SK-N-SH (cell line): ENCODE results near the gene MALRD1. TPM values are rescaled to one million over a fixed set of nuclear protein-coding genes. Genes with fewer than 3 reads are reported as not detected.

Source experiments
- CTCF ChIA-PET: fragments of 300-600, 350-600 bp; formaldehyde crosslinking; extraction: SDS; loops from one replicate; lab custom pipeline; 2021; lab: Yijun Ruan, JAX
- POLR2A ChIA-PET: fragments of 350-600 bp; sonication (Branson Sonifier 250); formaldehyde crosslinking; extraction: SDS; loops from one replicate; lab custom pipeline; 2020; ENCODE audit warnings: antibody characterized with exemption, inconsistent platforms; lab: Yijun Ruan, JAX
- DNase-seq: peaks from one replicate; pipeline ENCODE4 v3.0.0; 2012
- H2AFZ ChIP-seq: fragments of 200-600 bp; sonication (generic); 2 replicates; pipeline ENCODE4 v1.8.1; 2016; ENCODE audit warnings: antibody characterized with exemption, mild to moderate bottlenecking, low read depth
- H3F3A ChIP-seq: fragments of 200-600 bp; sonication (generic); replicated peaks from 2 replicates; pipeline ENCODE3; 2016; ENCODE audit warnings: antibody characterized with exemption, mild to moderate bottlenecking; ENCODE audit not compliant: insufficient read depth
- H3K27ac ChIP-seq, 2 experiments: fragments of 200-500 bp in 1 of 2; fragments of 200-600 bp in 1 of 2; sonication (Bioruptor generic) in 1 of 2; sonication (generic), shearing (Covaris generic) in 1 of 2; 2 replicates each; pipeline versions ENCODE4 v1.5.1 to v1.6.1; 2014 to 2016; ENCODE audit warnings: low read depth in 2 of 2, inconsistent platforms in 1 of 2, low read length in 1 of 2, mild to moderate bottlenecking in 1 of 2, mixed read lengths in 1 of 2
- H3K27me3 ChIP-seq: fragments of 200-600 bp; sonication (generic), shearing (Covaris generic); 2 replicates; pipeline ENCODE4 v1.6.1; 2016; ENCODE audit warnings: mixed run types; ENCODE audit not compliant: insufficient read depth
- H3K36me3 ChIP-seq, 2 experiments: fragments of 200-500 bp in 1 of 2; fragments of 200-600 bp in 1 of 2; sonication (Bioruptor generic) in 1 of 2; sonication (generic) in 1 of 2; replicated peaks in 1 of 2; 2 replicates each; pipeline versions ENCODE3 to v1.5.1; 2014 to 2016; ENCODE audit warnings: low read length in 1 of 2, mild to moderate bottlenecking in 1 of 2; ENCODE audit not compliant: insufficient read depth in 2 of 2, control insufficient read depth in 1 of 2
- H3K4me1 ChIP-seq, 2 experiments: fragments of 200-500 bp in 1 of 2; fragments of 200-600 bp in 1 of 2; sonication (Bioruptor generic) in 1 of 2; sonication (generic), shearing (Covaris generic) in 1 of 2; 2 replicates each; pipeline versions ENCODE4 v1.5.1 to v1.6.1; 2014 to 2016; ENCODE audit warnings: low read depth in 1 of 2, low read length in 1 of 2, mixed run types in 1 of 2; ENCODE audit not compliant: insufficient read depth in 2 of 2, control insufficient read depth in 1 of 2
- H3K4me2 ChIP-seq: fragments of 200-600 bp; sonication (generic), shearing (Covaris generic); 2 replicates; pipeline ENCODE4 v1.6.1; 2017; ENCODE audit warnings: mixed run types
- H3K4me3 ChIP-seq, 2 experiments: fragments of 200-500 bp in 1 of 2; fragments of 200-600 bp in 1 of 2; sonication (Bioruptor generic) in 1 of 2; sonication (generic), shearing (Covaris generic) in 1 of 2; 2 replicates each; pipeline versions ENCODE4 v1.5.1 to v1.8.1; 2014 to 2016; ENCODE audit warnings: low read depth in 2 of 2, inconsistent platforms in 1 of 2, low read length in 1 of 2, mild to moderate bottlenecking in 1 of 2, mixed read lengths in 1 of 2, moderate library complexity in 1 of 2
- H3K79me2 ChIP-seq: fragments of 200-600 bp; sonication (generic); 2 replicates; pipeline ENCODE4 v1.8.1; 2017; ENCODE audit warnings: mild to moderate bottlenecking; ENCODE audit not compliant: insufficient read depth
- H3K9ac ChIP-seq: fragments of 200-600 bp; sonication (generic); 2 replicates; pipeline ENCODE4 v1.6.1; 2017; ENCODE audit warnings: mixed run types
- H3K9me2 ChIP-seq: fragments of 200-600 bp; sonication (generic); 2 replicates; pipeline ENCODE4 v1.6.1; 2017; ENCODE audit warnings: mixed run types
- H3K9me3 ChIP-seq: fragments of 200-600 bp; sonication (generic); 2 replicates; pipeline ENCODE4 v1.6.1; 2017; ENCODE audit warnings: mixed run types, mild to moderate bottlenecking, moderate library complexity
- H4K20me1 ChIP-seq: fragments of 200-600 bp; sonication (generic); 2 replicates; pipeline ENCODE4 v1.6.1; 2017; ENCODE audit warnings: mild to moderate bottlenecking, mixed run types; ENCODE audit not compliant: insufficient read depth
- CHD2 ChIP-seq: fragments of 150-350 bp; IDR thresholded peaks from 2 replicates; pipeline ENCODE4 v1.6.1; 2018; ENCODE audit warnings: low read length; ENCODE audit not compliant: partially characterized antibody
- CTCF ChIP-seq: fragments of 200-600 bp; sonication (generic); IDR thresholded peaks from 2 replicates; pipeline ENCODE4 v1.6.1; 2017; ENCODE audit warnings: antibody characterized with exemption, mild to moderate bottlenecking, moderate library complexity
- EP300 ChIP-seq, 2 experiments: IDR thresholded peaks; 2 replicates each; pipeline versions ENCODE4 v1.4.0 to v1.6.1; 2012; ENCODE audit warnings: borderline replicate concordance in 1 of 2, low read depth in 1 of 2, low read length in 1 of 2
- EZH2phosphoT487 ChIP-seq: fragments of 200-600 bp; sonication (generic); IDR thresholded peaks from 2 replicates; pipeline ENCODE4 v1.6.1; 2017; ENCODE audit warnings: low read depth, mixed run types, mild to moderate bottlenecking, antibody characterized with exemption, moderate library complexity, borderline replicate concordance
- FOSL2 ChIP-seq: IDR thresholded peaks from 2 replicates; pipeline ENCODE4 v1.4.0; 2012; ENCODE audit warnings: low read depth, mild to moderate bottlenecking, moderate library complexity, borderline replicate concordance
- FOXJ3 ChIP-seq: sonication (generic); formaldehyde crosslinking; IDR thresholded peaks from 2 replicates; pipeline ENCODE4 v1.5.1; 2020; ENCODE audit warnings: mild to moderate bottlenecking, missing genetic modification reagents
- FOXM1 ChIP-seq: IDR thresholded peaks from 2 replicates; pipeline ENCODE4 v1.4.0; 2012; ENCODE audit warnings: low read depth, mild to moderate bottlenecking
- GATA2 ChIP-seq: sonication (generic); formaldehyde crosslinking; IDR thresholded peaks from 2 replicates; pipeline ENCODE4 v1.5.0; 2020; ENCODE audit warnings: mild to moderate bottlenecking, missing genetic modification reagents
- MAX ChIP-seq: IDR thresholded peaks from 2 replicates; pipeline ENCODE4 v1.4.0; 2012; ENCODE audit warnings: low read depth
- MXI1 ChIP-seq: IDR thresholded peaks from 2 replicates; pipeline ENCODE4 v1.6.1; 2012; ENCODE audit warnings: mild to moderate bottlenecking, low read depth, low read length, improper control_type of control experiment
- RAD21 ChIP-seq: IDR thresholded peaks from 2 replicates; pipeline ENCODE4 v1.6.1; 2012; ENCODE audit warnings: mild to moderate bottlenecking, low read length
- RCOR1 ChIP-seq: fragments of 150-350 bp; IDR thresholded peaks from 2 replicates; pipeline ENCODE4 v1.6.1; 2017; ENCODE audit warnings: antibody characterized with exemption, low read length
- RFX5 ChIP-seq: IDR thresholded peaks from 2 replicates; pipeline ENCODE4 v1.6.1; 2012; ENCODE audit warnings: mild to moderate bottlenecking, improper control_type of control experiment, low read length
- SMC3 ChIP-seq: IDR thresholded peaks from 2 replicates; pipeline ENCODE4 v1.6.1; 2012; ENCODE audit warnings: low read depth, low read length, improper control_type of control experiment
- TCF12 ChIP-seq: IDR thresholded peaks from 2 replicates; pipeline ENCODE4 v1.4.0; 2012
- USF1 ChIP-seq: IDR thresholded peaks from 2 replicates; pipeline ENCODE4 v1.4.0; 2012; ENCODE audit warnings: low read depth, borderline replicate concordance
- ZBTB33 ChIP-seq: IDR thresholded peaks from 2 replicates; pipeline ENCODE4 v1.4.0; 2012; ENCODE audit warnings: low read depth, borderline replicate concordance
- WGBS: methylation state at CpG from one replicate; pipeline ENCODE4 v1.1.6; 2017; ENCODE audit warnings: low lambda C conversion rate; 5-methylcytosine and 5-hydroxymethylcytosine counted together
- polyA plus RNA-seq, 3 experiments: library from polyadenylated mRNA; depleted of rRNA; stranded (reverse); fragments of >200 nt; gene quantifications; 2 replicates each; pipeline ENCODE4 v1.2.3, GENCODE V29; 2012

MALRD1 gene
- polyA plus RNA-seq, 1 of the 3 experiments (the other 2 are of a cell fraction), result not detected

- H3K4me2 ChIP-seq, result no peak overlapping the region
- no peak overlapping the region for H3K4me3 ChIP-seq
- no peaks in the 10 kb centered on the region for H4K20me1 ChIP-seq
- no peaks in the 10 kb centered on the region for H3F3A ChIP-seq
- H3K9ac ChIP-seq, result no peak overlapping the region
- H2AFZ ChIP-seq, result no peak overlapping the region
- H3K27me3 ChIP-seq, result no peaks in the 10 kb centered on the region
- no peaks in the 10 kb centered on the region for H3K79me2 ChIP-seq
- ChIA-PET POLR2A (no interaction called here), CTCF (interaction anchor here (1.1 kb wide), 1 partner anchor 9 kb away, joined by 4 read pairs; no protein-coding TSS in a partner anchor)
- H3K36me3 ChIP-seq, result no peaks in the 10 kb centered on the region
- no peaks in the 10 kb centered on the region for H3K9me3 ChIP-seq
- H3K9me2 ChIP-seq, result no peaks in the 10 kb centered on the region
- H3K4me1 ChIP-seq, result no peaks in the 10 kb centered on the region
- DNase-seq, result no peak
- no peak for TF ChIP-seq FOXM1
- no peak for TF ChIP-seq RCOR1
- TF ChIP-seq EZH2phosphoT487, result no peak
- TF ChIP-seq, all 33 proteins: peak for 0
- no peak overlapping the region for H3K27ac ChIP-seq
Measured at GRCh38 chr10:19332304-19332703, 283.7 kb downstream of the MALRD1 start.

- Histone ChIP-seq H3K36me3 (no peaks in the 10 kb centered on the region), H3K9ac (no peak overlapping the region), H3K9me3 (no peaks in the 10 kb centered on the region), H4K20me1 (no peaks in the 10 kb centered on the region), H3K4me3 (no peak overlapping the region), H2AFZ (no peak overlapping the region), H3F3A (no peaks in the 10 kb centered on the region), H3K4me2 (no peak overlapping the region), H3K27me3 (no peaks in the 10 kb centered on the region), H3K9me2 (no peaks in the 10 kb centered on the region), H3K79me2 (no peaks in the 10 kb centered on the region), H3K27ac (no peak overlapping the region), H3K4me1 (no peaks in the 10 kb centered on the region)
- TF ChIP-seq TCF12, result no peak
- no peak for TF ChIP-seq GATA2 (CRISPR knock-in tag)
- no peak for TF ChIP-seq FOXM1
- no peak for TF ChIP-seq RFX5
- TF ChIP-seq FOXJ3 (CRISPR knock-in tag), result no peak
- no peak for DNase-seq
- ChIA-PET POLR2A (no interaction called here), CTCF (no interaction called here)
- WGBS, result 66% methylated on average over 2 of the region's 2 CpGs
Measured at GRCh38 chr10:19333631-19334030, 285.0 kb downstream of the MALRD1 start.

GRCh38 chr10:19347621-19348020, 299.0 kb downstream of the MALRD1 start:
- Histone ChIP-seq H2AFZ (no peak overlapping the region), H3K27me3 (no peaks in the 10 kb centered on the region), H3K4me3 (no peak overlapping the region), H3K36me3 (no peaks in the 10 kb centered on the region), H3K9ac (no peak overlapping the region), H3F3A (no peaks in the 10 kb centered on the region), H3K4me2 (no peak overlapping the region), H3K9me2 (no peaks in the 10 kb centered on the region; the same call in 1 of the 2 replicates), H3K9me3 (no peaks in the 10 kb centered on the region), H3K79me2 (no peaks in the 10 kb centered on the region), H3K27ac (no peak overlapping the region), H4K20me1 (no peaks in the 10 kb centered on the region), H3K4me1 (no peaks in the 10 kb centered on the region)
- ChIA-PET POLR2A (no interaction called here), CTCF (interaction anchor here (0.6 to 1.6 kb wide), 9 partner anchors 8 to 658 kb away, joined by 3 to 8 read pairs (median 3); no protein-coding TSS in a partner anchor)
- DNase-seq, result peak; percentile 2
- WGBS, result 28% methylated on average over 2 of the region's 2 CpGs
- TF ChIP-seq TCF12 (no peak), RFX5 (no peak), EP300 (IDR thresholded peaks at IDR 0.05; ENCODE audit: borderline replicate concordance in 1 of 2, low read depth in 1 of 2, low read length in 1 of 2) (no peak), ZBTB33 (no peak), CTCF (peak; percentile 41), SMC3 (no peak), CHD2 (no peak), FOSL2 (no peak), MXI1 (no peak), MAX (no peak), RAD21 (peak; percentile 53), RCOR1 (no peak), EZH2phosphoT487 (no peak), USF1 (no peak)
